HG03460 (cell line): ENCODE results near the gene FYB1.

Experiments used
- ATAC-seq: cut with Tn5 transposase; IDR thresholded peaks from one replicate; pipeline ENCODE4 v1.9.1; 2021; ENCODE audit not compliant: unreplicated experiment

The FYB1 gene

GRCh38 chr5:39132128-39132447, 87.3 kb downstream of the FYB1 start:
- ATAC-seq, result no peak

GRCh38 chr5:39131210-39132127, 87.9 kb downstream of the FYB1 start:
- no peak for ATAC-seq

GRCh38 chr5:39130716-39131115, 88.6 kb downstream of the FYB1 start:
- ATAC-seq, result no peak

GRCh38 chr5:39121922-39122321, 97.4 kb downstream of the FYB1 start:
- ATAC-seq, result no peak

- ATAC-seq, result no peak
Measured at GRCh38 chr5:39121315-39121714, 98.0 kb downstream of the FYB1 start.

GRCh38 chr5:39120052-39120420, 99.3 kb downstream of the FYB1 start:
- ATAC-seq, result no peak

- ATAC-seq, result no peak
Measured at GRCh38 chr5:39119404-39120051, 99.8 kb downstream of the FYB1 start.

- no peak for ATAC-seq
Measured at GRCh38 chr5:39118638-39119037, 100.7 kb downstream of the FYB1 start.

GRCh38 chr5:39117401-39117800, 102.0 kb downstream of the FYB1 start:
- ATAC-seq, result no peak

GRCh38 chr5:39116344-39117170, 102.8 kb downstream of the FYB1 start:
- no peak for ATAC-seq

GRCh38 chr5:39115644-39116343, 103.6 kb downstream of the FYB1 start:
- no peak for ATAC-seq

- ATAC-seq, result no peak
Measured at GRCh38 chr5:39114155-39114554, 105.2 kb downstream of the FYB1 start.

- ATAC-seq, result no peak
Measured at GRCh38 chr5:39113354-39113953, 105.9 kb downstream of the FYB1 start.

GRCh38 chr5:39109606-39110005, 109.8 kb downstream of the FYB1 start:
- ATAC-seq, result no peak

- ATAC-seq, result no peak
Measured at GRCh38 chr5:39108987-39109386, 110.4 kb downstream of the FYB1 start.

GRCh38 chr5:39107350-39107749, 112.0 kb downstream of the FYB1 start:
- no peak for ATAC-seq

- ATAC-seq, result no peak
Measured at GRCh38 chr5:39106322-39106721, 113.0 kb downstream of the FYB1 start.

GRCh38 chr5:39104221-39104620, 115.1 kb downstream of the FYB1 start:
- no peak for ATAC-seq

- no peak for ATAC-seq
Measured at GRCh38 chr5:39102684-39103155, 116.6 kb downstream of the FYB1 start.

- ATAC-seq, result no peak
Measured at GRCh38 chr5:39100851-39101396, 118.4 kb downstream of the FYB1 start.
